Activated T-cell treated with anti-CD3 and anti-CD28 coated beads for 1 hour (primary cell): ENCODE data around the gene NLRP6.
"Not testable (repeated sequence)": the region's sequence is repeated elsewhere in the genome, so short reads cannot be mapped to it uniquely, and the experiment has no call there.

Source experiments
- DNase-seq: peaks from one replicate; pipeline ENCODE4 v3.0.0-alpha.2; 2020; ENCODE audit warnings: low read depth

NLRP6 gene

GRCh38 chr11:308740-309665, 30.8 kb downstream of the NLRP6 start:
- not testable (repeated sequence) for DNase-seq

GRCh38 chr11:309979-310572, 31.9 kb downstream of the NLRP6 start:
- not testable (repeated sequence) for DNase-seq

GRCh38 chr11:311013-311748, 33.0 kb downstream of the NLRP6 start:
- DNase-seq = not testable (repeated sequence)

- DNase-seq = no peak
Observed at GRCh38 chr11:312092-312816, 34.0 kb downstream of the NLRP6 start.

- DNase-seq = no peak
Observed at GRCh38 chr11:313304-313786, 35.1 kb downstream of the NLRP6 start.

GRCh38 chr11:313787-314553, 35.8 kb downstream of the NLRP6 start, which contains the start of gene IFITM1:
Gene IFITM1 (plus strand): TSS chr11:314040. CDS start chr11:314171, 131 bp downstream.
- DNase-seq = no peak

- DNase-seq = not testable (repeated sequence)
Observed at GRCh38 chr11:314554-314875, 36.3 kb downstream of the NLRP6 start.

GRCh38 chr11:315051-315481, 36.9 kb downstream of the NLRP6 start:
- no peak for DNase-seq

GRCh38 chr11:315516-315994, 37.3 kb downstream of the NLRP6 start:
- DNase-seq = no peak

- no peak for DNase-seq
Observed at GRCh38 chr11:316031-316701, 38.0 kb downstream of the NLRP6 start.

GRCh38 chr11:316891-317301, 38.7 kb downstream of the NLRP6 start:
- no peak for DNase-seq

GRCh38 chr11:317668-318404, 39.6 kb downstream of the NLRP6 start:
- not testable (repeated sequence) for DNase-seq

GRCh38 chr11:318405-319120, 40.4 kb downstream of the NLRP6 start:
- not testable (repeated sequence) for DNase-seq

GRCh38 chr11:319121-319887, 41.1 kb downstream of the NLRP6 start:
- not testable (repeated sequence) for DNase-seq

- DNase-seq = not testable (repeated sequence)
Observed at GRCh38 chr11:319888-320273, 41.7 kb downstream of the NLRP6 start.

GRCh38 chr11:324156-324555, 45.9 kb downstream of the NLRP6 start:
- DNase-seq = no peak

GRCh38 chr11:324593-325517, 46.6 kb downstream of the NLRP6 start:
- DNase-seq = not testable (repeated sequence)
